PC-9 (cell line): ENCODE measurements around the gene KCNJ10. TPM values are rescaled to one million over a fixed set of nuclear protein-coding genes. Genes with fewer than 3 reads are reported as not detected.
A peak's percentile ranks its signal among the peaks of the same experiment; 100 is the strongest.

Experiments
- BruUV-seq: library from RNA; stranded (reverse); fragments of 400-500 nt; replicated peaks from 2 replicates; lab custom pipeline; 2021; lab: Mats Ljungman, UMichigan
- CTCF ChIA-PET: fragments of 300-600 bp; sonication (Branson Sonifier 250); formaldehyde crosslinking; loops from one replicate; lab custom pipeline; 2022; ENCODE audit warnings: antibody characterized with exemption; lab: Charles Lee
- POLR2A ChIA-PET: fragments of 300-600 bp; sonication (Branson Sonifier 250); formaldehyde crosslinking; loops from one replicate; lab custom pipeline; 2022; ENCODE audit warnings: antibody characterized with exemption; ENCODE audit not compliant: unreplicated experiment; lab: Charles Lee
- DNase-seq, 2 experiments: peaks; one replicate each; pipeline versions ENCODE4 v3.0.0 to v3.0.0-alpha.2; 2015 to 2022; ENCODE audit warnings: mixed read lengths in 1 of 2
- H2AFZ ChIP-seq: fragments of 200-600 bp; sonication (generic); 2 replicates; pipeline ENCODE4 v1.8.1; 2017; ENCODE audit warnings: antibody characterized with exemption
- H3F3A ChIP-seq: fragments of 200-600 bp; sonication (generic); 2 replicates; pipeline ENCODE4 v1.8.1; 2017; ENCODE audit warnings: antibody characterized with exemption, mild to moderate bottlenecking, low read depth; ENCODE audit not compliant: insufficient read depth
- H3K27ac ChIP-seq: fragments of 200-600 bp; sonication (generic); 2 replicates; pipeline ENCODE4 v1.6.1; 2016; ENCODE audit warnings: mixed run types
- H3K27me3 ChIP-seq: fragments of 200-600 bp; sonication (generic); 2 replicates; pipeline ENCODE4 v1.6.1; 2016; ENCODE audit warnings: low read depth, mixed run types; ENCODE audit not compliant: insufficient read depth
- H3K36me3 ChIP-seq: fragments of 200-600 bp; sonication (generic); 2 replicates; pipeline ENCODE4 v1.6.1; 2016; ENCODE audit warnings: low read depth, mixed run types
- H3K4me1 ChIP-seq: fragments of 200-600 bp; sonication (generic); replicated peaks from 2 replicates; pipeline ENCODE4 v1.6.1; 2016; ENCODE audit warnings: mixed run types; ENCODE audit not compliant: insufficient read depth
- H3K4me2 ChIP-seq: fragments of 200-600 bp; sonication (generic); 2 replicates; pipeline ENCODE4 v1.6.1; 2017; ENCODE audit warnings: mixed run types
- H3K4me3 ChIP-seq: fragments of 200-600 bp; sonication (generic); 2 replicates; pipeline ENCODE4 v1.6.1; 2016; ENCODE audit warnings: mixed run types
- H3K79me2 ChIP-seq: fragments of 200-600 bp; sonication (generic); 2 replicates; pipeline ENCODE4 v1.6.1; 2017; ENCODE audit warnings: low read depth, mixed run types
- H3K9me2 ChIP-seq: fragments of 200-600 bp; sonication (generic); 2 replicates; pipeline ENCODE4 v1.8.1; 2017; ENCODE audit warnings: mild to moderate bottlenecking; ENCODE audit not compliant: insufficient read depth
- H3K9me3 ChIP-seq: fragments of 200-600 bp; sonication (generic); 2 replicates; pipeline ENCODE4 v1.8.1; 2016; ENCODE audit warnings: low read depth; ENCODE audit not compliant: insufficient read depth
- H4K20me1 ChIP-seq: fragments of 200-600 bp; sonication (generic); 2 replicates; pipeline ENCODE4 v1.8.1; 2017; ENCODE audit not compliant: insufficient read depth
- EZH2 ChIP-seq: fragments of 200-600 bp; sonication (generic); IDR thresholded peaks from 2 replicates; pipeline ENCODE4 v1.8.0; 2017; ENCODE audit warnings: antibody characterized with exemption, low read depth
- intact Hi-C: fragments of 100-400 bp; cut with micrococcal nuclease; formaldehyde crosslinking; loops from one replicate; pipeline ENCODE4 v1.10.0; 2022; ENCODE audit not compliant: unreplicated experiment
- total RNA-seq: library from RNA; stranded (reverse); gene quantifications from 2 replicates; pipeline ENCODE4 v1.2.3, GENCODE V29; 2021
- TF ChIP-seq, protein P1 (sequence below): fragments of 200-600 bp; sonication (generic); conservative IDR thresholded peaks from 2 replicates; pipeline ENCODE4 v1.6.1; 2017; ENCODE audit warnings: mixed run types, antibody characterized with exemption, mild to moderate bottlenecking, moderate library complexity

Gene KCNJ10
- total RNA-seq, 1 experiment from 2014 or later, result not detected

DNA sequence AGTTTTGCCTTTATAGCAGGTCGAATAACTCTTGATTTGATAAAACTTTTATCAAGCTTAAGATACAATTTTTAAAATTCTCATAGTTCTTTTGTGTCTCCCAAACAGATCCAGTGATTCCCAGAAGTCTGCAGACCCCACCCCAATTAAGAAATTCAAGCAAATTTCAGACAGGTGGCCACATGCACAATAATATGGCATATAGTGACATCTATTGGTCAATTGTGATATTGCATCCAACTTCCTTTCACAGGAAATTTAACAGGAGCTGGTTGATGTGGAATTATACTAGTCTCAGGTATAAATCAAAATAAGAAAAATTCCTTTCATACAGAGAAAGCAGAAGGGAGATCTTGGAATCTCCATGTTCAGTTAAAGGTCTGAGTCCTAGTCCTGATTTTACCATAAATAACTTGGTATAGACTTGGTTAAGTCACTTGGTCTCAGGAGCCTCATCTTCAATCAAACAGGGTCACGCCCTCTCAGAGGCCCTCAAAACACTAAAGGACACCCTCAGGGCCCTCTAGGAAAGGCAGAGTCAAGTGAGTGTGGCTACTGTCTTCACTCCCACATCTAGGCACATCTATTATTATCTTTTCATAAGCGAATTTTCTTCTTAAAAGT, 62.3 kb downstream of the KCNJ10 start:
- H3K27me3 ChIP-seq, result no peaks in the 10 kb centered on the region
- intact Hi-C loops, result loop anchor here (1.0 to 5.0 kb wide), 6 partner anchors 63 to 845 kb away; partner anchors contain the start of genes DUSP23 and IGSF9
- H3K27ac ChIP-seq, result no peak overlapping the region
- ChIA-PET CTCF (interaction anchor here (0.6 to 2.8 kb wide), 22 partner anchors 8 to 876 kb away, joined by 3 to 72 read pairs (median 5); partner anchors contain the start of genes DUSP23, IGSF9 and KCNJ9), POLR2A (interaction anchor here (0.7 to 0.9 kb wide), 2 partner anchors 68 to 115 kb away, joined by 3 to 10 read pairs; no protein-coding TSS in a partner anchor)
- no peak overlapping the region for H3K4me3 ChIP-seq
- BruUV-seq, result no TSS peak
- no peak overlapping the region for H3K4me2 ChIP-seq
- H4K20me1 ChIP-seq, result no peaks in the 10 kb centered on the region
- no peak overlapping the region for H2AFZ ChIP-seq
- no peaks in the 10 kb centered on the region for H3K9me3 ChIP-seq
- no peaks in the 10 kb centered on the region for H3K9me2 ChIP-seq
- no peaks in the 10 kb centered on the region for H3K79me2 ChIP-seq
- H3K4me1 ChIP-seq, result no peaks in the 10 kb centered on the region; the same call in 1 of the 2 replicates
- no peak for DNase-seq
- no peaks in the 10 kb centered on the region for H3K36me3 ChIP-seq
- TF ChIP-seq, protein P1, sequence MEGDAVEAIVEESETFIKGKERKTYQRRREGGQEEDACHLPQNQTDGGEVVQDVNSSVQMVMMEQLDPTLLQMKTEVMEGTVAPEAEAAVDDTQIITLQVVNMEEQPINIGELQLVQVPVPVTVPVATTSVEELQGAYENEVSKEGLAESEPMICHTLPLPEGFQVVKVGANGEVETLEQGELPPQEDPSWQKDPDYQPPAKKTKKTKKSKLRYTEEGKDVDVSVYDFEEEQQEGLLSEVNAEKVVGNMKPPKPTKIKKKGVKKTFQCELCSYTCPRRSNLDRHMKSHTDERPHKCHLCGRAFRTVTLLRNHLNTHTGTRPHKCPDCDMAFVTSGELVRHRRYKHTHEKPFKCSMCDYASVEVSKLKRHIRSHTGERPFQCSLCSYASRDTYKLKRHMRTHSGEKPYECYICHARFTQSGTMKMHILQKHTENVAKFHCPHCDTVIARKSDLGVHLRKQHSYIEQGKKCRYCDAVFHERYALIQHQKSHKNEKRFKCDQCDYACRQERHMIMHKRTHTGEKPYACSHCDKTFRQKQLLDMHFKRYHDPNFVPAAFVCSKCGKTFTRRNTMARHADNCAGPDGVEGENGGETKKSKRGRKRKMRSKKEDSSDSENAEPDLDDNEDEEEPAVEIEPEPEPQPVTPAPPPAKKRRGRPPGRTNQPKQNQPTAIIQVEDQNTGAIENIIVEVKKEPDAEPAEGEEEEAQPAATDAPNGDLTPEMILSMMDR, result peak; percentile 97
- no peak for TF ChIP-seq EZH2
- H3F3A ChIP-seq, result no peaks in the 10 kb centered on the region; the same call in none of the 2 replicates

DNA sequence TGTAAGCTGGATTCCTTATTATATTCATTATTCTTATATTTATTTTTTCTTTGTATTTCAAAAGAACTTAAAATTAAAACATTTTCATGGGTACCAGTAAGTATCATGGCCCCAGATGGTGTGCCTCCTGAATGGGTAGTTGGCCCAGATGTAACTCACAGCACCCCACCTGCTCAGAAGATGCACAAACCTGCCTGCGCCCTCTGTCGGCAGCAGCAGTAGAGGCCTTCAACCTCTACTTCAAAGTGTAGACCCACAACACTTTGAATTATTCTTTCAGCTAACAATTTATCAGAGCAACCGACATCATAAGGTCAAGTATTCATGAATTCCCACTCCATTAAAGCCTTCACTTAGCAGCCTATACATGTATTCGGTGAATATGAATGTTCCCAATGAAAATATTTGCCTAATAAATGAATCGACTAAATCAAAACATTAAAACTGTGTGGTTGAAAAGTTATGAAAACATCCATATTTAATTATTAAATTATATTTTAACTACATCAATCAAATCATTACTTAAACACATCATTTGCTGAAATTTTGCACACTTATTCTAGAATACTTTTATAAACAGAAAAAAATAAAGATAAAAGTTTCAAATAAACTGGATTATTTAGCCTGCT, 63.5 kb downstream of the KCNJ10 start:
- Histone ChIP-seq H3K79me2 (no peaks in the 10 kb centered on the region), H2AFZ (no peak overlapping the region), H3K27me3 (no peaks in the 10 kb centered on the region), H3K36me3 (no peaks in the 10 kb centered on the region), H3K4me2 (no peak overlapping the region), H3K9me2 (no peaks in the 10 kb centered on the region), H3K4me1 (no peaks in the 10 kb centered on the region; the same call in 1 of the 2 replicates), H3K4me3 (no peak overlapping the region), H3K9me3 (no peaks in the 10 kb centered on the region), H3K27ac (no peak overlapping the region), H4K20me1 (no peaks in the 10 kb centered on the region), H3F3A (no peaks in the 10 kb centered on the region; the same call in none of the 2 replicates)
- CTCF ChIA-PET, result interaction anchor here (0.7 to 2.8 kb wide), 7 partner anchors 10 to 114 kb away, joined by 3 to 72 read pairs (median 5); partner anchors contain the start of gene IGSF9
- intact Hi-C loops, result loop anchor here (1.0 to 5.0 kb wide), 4 partner anchors 62 to 844 kb away; partner anchors contain the start of gene IGSF9
- no peak for TF ChIP-seq EZH2
- TF ChIP-seq, protein P1, result peak; percentile 95
- POLR2A ChIA-PET, result interaction anchor here (0.7 kb wide), 1 partner anchor 106 kb away, joined by 3 read pairs; no protein-coding TSS in a partner anchor
- DNase-seq, result peak; percentile 60 to 76
- no TSS peak for BruUV-seq

DNA sequence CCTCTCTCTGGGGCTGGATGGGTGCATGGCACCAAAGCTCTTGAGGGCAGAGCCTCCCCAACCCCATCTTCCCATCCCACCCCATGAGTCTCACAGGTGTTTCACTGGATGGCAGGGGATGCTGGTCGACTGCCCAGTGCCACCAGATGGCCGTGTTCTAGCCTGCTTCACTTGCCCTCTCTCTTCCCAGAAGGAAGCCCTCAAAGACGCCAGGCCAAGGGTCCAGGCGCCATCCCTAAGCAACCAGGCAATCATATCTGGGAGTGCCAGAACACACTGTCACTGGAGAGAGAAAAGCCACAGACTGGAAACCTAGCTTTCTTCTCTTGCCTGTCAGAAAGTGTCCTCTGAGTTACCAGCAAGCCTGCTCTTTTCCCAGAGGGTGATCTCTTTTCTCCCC, 64.9 kb downstream of the KCNJ10 start:
- H3K27me3 ChIP-seq, result no peaks in the 10 kb centered on the region
- H3K36me3 ChIP-seq, result no peaks in the 10 kb centered on the region
- no peak for DNase-seq
- H3F3A ChIP-seq, result no peaks in the 10 kb centered on the region; the same call in 1 of the 2 replicates
- no peak overlapping the region for H2AFZ ChIP-seq
- no peaks in the 10 kb centered on the region for H3K9me2 ChIP-seq
- BruUV-seq, result no TSS peak
- TF ChIP-seq, protein P1, result no peak
- no peak for TF ChIP-seq EZH2
- no peaks in the 10 kb centered on the region for H4K20me1 ChIP-seq
- H3K4me3 ChIP-seq, result no peak overlapping the region
- POLR2A ChIA-PET, result no interaction called here
- CTCF ChIA-PET, result interaction anchor here (0.8 kb wide), 1 partner anchor 224 kb away, joined by 3 read pairs; the partner anchor contains the start of gene DUSP23
- H3K79me2 ChIP-seq, result no peaks in the 10 kb centered on the region
- intact Hi-C loops, result loop anchor here (5.0 kb wide), 1 partner anchor 843 kb away; no protein-coding TSS in a partner anchor
- H3K9me3 ChIP-seq, result no peaks in the 10 kb centered on the region
- H3K4me1 ChIP-seq, result peaks cover under 1% of the 10 kb centered on the region
- no peak overlapping the region for H3K27ac ChIP-seq
- no peak overlapping the region for H3K4me2 ChIP-seq
